ENCODE data around the gene CD300LD.

- TF ChIP-seq CBX8 (IDR thresholded peaks at IDR 0.05) (no peak), SMC3 (IDR thresholded peaks at IDR 0.05) (no peak), POLR2A (IDR thresholded peaks at IDR 0.05; ENCODE audit: low read length) (no peak), REST (IDR thresholded peaks at IDR 0.05) (no peak), CTCF (IDR thresholded peaks at IDR 0.05) (no peak), SREBF2 (IDR thresholded peaks at IDR 0.05) (no peak), NFE2L2 (conservative IDR thresholded peaks at IDR 0.05; ENCODE audit: low read length) (no peak), MAFK (IDR thresholded peaks at IDR 0.05; ENCODE audit: partially characterized antibody) (no peak), E2F6 (IDR thresholded peaks at IDR 0.05; ENCODE audit: borderline replicate concordance, low read depth) (no peak), EP300 (IDR thresholded peaks at IDR 0.05) (no peak), RCOR1 (IDR thresholded peaks at IDR 0.05; ENCODE audit: low read depth, low read length) (no peak), CBX2 (IDR thresholded peaks at IDR 0.05; ENCODE audit: borderline replicate concordance, low read depth) (no peak), KDM5A (IDR thresholded peaks at IDR 0.05) (no peak), CHD2 (IDR thresholded peaks at IDR 0.05; ENCODE audit: low read length, partially characterized antibody) (no peak)
Measured at GRCh38 chr17:74585711-74586110, 6.4 kb downstream of the CD300LD start.

Measured in A549 (cell line).